Fibroblast of villous mesenchyme (primary cell): ENCODE results near the gene SSB. TPM values are rescaled to one million over a fixed set of nuclear protein-coding genes. Genes with fewer than 3 reads are reported as not detected.
A peak's percentile ranks its signal among the peaks of the same experiment; 100 is the strongest.

Experiments
- DNase-seq: peaks from one replicate; pipeline ENCODE4 v3.0.0-alpha.2; 2010; ENCODE audit warnings: low read depth
- H3K4me3 ChIP-seq: 2 replicates; pipeline ENCODE4 v1.5.1; 2011; ENCODE audit warnings: low read depth, mild to moderate bottlenecking, low read length
- CTCF ChIP-seq: IDR thresholded peaks from 2 replicates; pipeline ENCODE4 v1.5.1; 2012; ENCODE audit warnings: low read depth, mild to moderate bottlenecking, low read length; ENCODE audit not compliant: insufficient read depth
- total RNA-seq: library from RNA; depleted of rRNA; stranded (reverse); fragments of >200 nt; gene quantifications from 2 replicates; pipeline ENCODE4 v1.2.3, GENCODE V29; 2012

The SSB gene
- total RNA-seq, 1 donor, result 125 TPM

- no peak for TF ChIP-seq CTCF
- no peak for DNase-seq
- no peak overlapping the region for H3K4me3 ChIP-seq
Measured at GRCh38 chr2:169771021-169771420, 27.6 kb upstream of the SSB start.

DNA sequence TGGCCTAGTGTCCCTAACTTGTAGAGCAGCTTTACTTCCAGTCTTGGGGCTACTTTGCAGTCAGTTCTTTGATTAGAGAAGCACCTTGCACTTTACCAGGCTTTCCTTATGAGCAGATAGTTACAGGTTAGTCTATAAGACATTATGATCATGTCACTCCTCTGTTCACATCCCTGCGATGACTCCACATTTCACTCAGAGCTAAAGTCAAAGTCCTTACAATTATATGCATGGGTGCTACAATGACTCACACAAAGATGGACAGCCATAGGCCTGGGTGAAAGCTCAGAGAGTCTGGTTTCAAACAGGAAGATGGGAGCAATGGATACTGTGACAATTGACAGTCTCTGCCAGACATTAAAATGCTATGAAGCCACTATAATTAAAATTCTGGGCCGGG is 27.1 kb upstream of the SSB start:
- TF ChIP-seq CTCF, result no peak
- DNase-seq, result no peak
- H3K4me3 ChIP-seq, result no peak overlapping the region

GRCh38 chr2:169772651-169773050 is 26.0 kb upstream of the SSB start:
- no peak overlapping the region for H3K4me3 ChIP-seq
- DNase-seq, result no peak
- no peak for TF ChIP-seq CTCF

DNA sequence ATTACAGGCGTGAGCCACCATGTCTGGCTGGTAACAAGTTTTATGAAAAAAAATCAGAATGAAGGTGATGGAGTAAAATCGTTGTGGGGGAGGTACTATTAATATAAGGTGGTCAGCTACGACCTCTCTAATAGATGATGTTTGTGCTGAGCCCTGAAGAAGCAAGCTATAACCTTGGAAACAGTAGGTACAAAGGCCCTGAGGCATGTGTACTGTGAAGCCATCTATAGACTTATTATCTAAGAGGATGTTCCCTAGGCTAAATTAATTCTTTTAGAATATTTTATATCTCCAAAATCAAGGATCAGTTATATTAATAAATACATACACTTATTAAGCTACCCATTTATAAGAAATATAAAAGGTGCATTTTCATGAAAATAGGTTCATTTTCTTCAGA is 23.3 kb upstream of the SSB start:
- TF ChIP-seq CTCF, result no peak

GRCh38 chr2:169775765-169776164 is 22.9 kb upstream of the SSB start:
- DNase-seq, result peak; percentile 30
- TF ChIP-seq CTCF, result no peak

More for the DNA sequence above, 23.3 kb upstream of the SSB start:
- DNase-seq, result no peak
- H3K4me3 ChIP-seq, result no peak overlapping the region

DNA sequence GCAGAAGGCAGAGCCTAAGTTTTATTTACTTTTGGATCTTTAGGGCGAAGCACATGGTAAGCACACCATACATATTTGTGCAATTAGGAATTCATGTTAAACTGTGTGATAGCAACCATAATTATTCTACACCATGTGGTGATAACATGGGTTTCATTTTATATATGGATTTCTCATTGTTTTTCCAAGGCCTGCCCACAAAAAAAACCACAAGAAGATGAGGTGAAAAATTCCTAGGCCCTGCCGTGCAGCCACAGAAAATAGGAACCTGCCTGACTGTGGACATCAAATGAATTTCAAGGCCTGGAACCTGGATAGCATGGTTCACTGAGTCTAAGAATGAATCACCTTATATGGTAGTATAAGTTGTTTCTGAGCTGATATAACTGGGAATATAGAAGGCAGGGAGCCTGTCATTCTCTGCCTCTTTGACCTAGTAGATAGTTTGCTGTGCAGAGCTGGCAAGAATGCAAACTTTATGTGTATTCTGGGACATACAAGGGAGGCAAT is 22.4 kb upstream of the SSB start:
- no peak overlapping the region for H3K4me3 ChIP-seq
- no peak for DNase-seq
- TF ChIP-seq CTCF, result no peak

More at GRCh38 chr2:169775765-169776164, 22.9 kb upstream of the SSB start:
- H3K4me3 ChIP-seq, result no peak overlapping the region

GRCh38 chr2:169778446-169778845 is 20.2 kb upstream of the SSB start:
- no peak overlapping the region for H3K4me3 ChIP-seq
- DNase-seq, result no peak
- TF ChIP-seq CTCF, result no peak
